Mucosa of descending colon (tissue), 3 donors: ENCODE data around the gene P2RX6. TPM values are rescaled to one million over a fixed set of nuclear protein-coding genes. Genes with fewer than 3 reads are reported as not detected.

Source experiments
- ATAC-seq: fragments of 200-7000 bp; cut with Tn5 transposase; one replicate; pipeline ENCODE4 v1.9.1; 2020; ENCODE audit warnings: mild to moderate bottlenecking, moderate library complexity
- DNase-seq, 3 donors: peaks; one replicate each; pipeline ENCODE4 v3.0.0-alpha.2; 2020
- H3K36me3 ChIP-seq: fragments of 200-600 bp; one replicate; pipeline ENCODE4 v1.8.0; 2021; ENCODE audit warnings: low read depth, mild to moderate bottlenecking
- H3K4me1 ChIP-seq: fragments of 200-600 bp; one replicate; pipeline ENCODE4 v1.8.0; 2021; ENCODE audit warnings: low read depth, mild to moderate bottlenecking
- H3K4me3 ChIP-seq: fragments of 200-600 bp; one replicate; pipeline ENCODE4 v1.8.0; 2021; ENCODE audit warnings: mild to moderate bottlenecking
- H3K9me3 ChIP-seq: fragments of 200-600 bp; one replicate; pipeline ENCODE4 v1.8.0; 2021; ENCODE audit warnings: mild to moderate bottlenecking
- CTCF ChIP-seq: fragments of 200-600 bp; IDR thresholded peaks from one replicate; pipeline ENCODE4 v1.8.0; 2022; ENCODE audit warnings: antibody characterized with exemption, mild to moderate bottlenecking
- intact Hi-C, 2 donors: fragments of 100-400 bp; cut with DNase I in 1 of 2; cut with micrococcal nuclease in 1 of 2; formaldehyde crosslinking; loops; one replicate each; pipeline versions ENCODE4 v1.11.0 to v1.11.1; 2022; cut with DNase I, micrococcal nuclease
- total RNA-seq, 3 donors: library from RNA; stranded (reverse); fragmentation: NEBNext Ultra II Directional in 2 of 3; extraction: Animal tissue kit (Norgen Biotek cat#: 25700) in 2 of 3; gene quantifications; one replicate each; pipeline versions ENCODE4 v1.2.1 to v1.2.4, GENCODE V29; 2021 to 2023
- donor health status: DM: no; HTN: no; CAD: no; lungs with moderate emphysema.
- donor health status: DM: no; HTN: no; CAD: no.
- donor health status: DM: no; HTN: yes; CAD: no.

Gene P2RX6
- total RNA-seq, 3 donors from 2014 or later: 1.4 to 1.6 (median 1.4) TPM

DNA sequence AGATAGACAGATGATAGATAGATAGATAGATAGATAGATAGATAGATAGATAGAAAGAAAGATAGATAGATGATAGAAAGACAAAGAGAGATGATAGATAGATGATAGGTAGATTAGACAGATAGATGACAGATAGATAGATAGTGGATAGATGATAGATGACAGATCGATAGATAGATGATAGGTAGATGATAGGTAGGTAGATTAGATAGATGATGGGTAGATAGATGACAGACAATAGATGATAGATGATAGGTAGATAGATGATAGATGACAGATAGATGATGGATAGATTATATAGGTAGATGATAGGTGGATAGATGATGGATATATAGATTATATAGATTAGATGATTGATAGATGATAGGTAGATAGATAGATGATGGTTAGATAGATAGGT lies 28.6 kb upstream of the P2RX6 start:
- Histone ChIP-seq H3K36me3 (peaks cover 5% of the 10 kb centered on the region), H3K4me1 (peaks cover 10% of the 10 kb centered on the region), H3K9me3 (no peaks in the 10 kb centered on the region), H3K4me3 (no peak overlapping the region)
- TF ChIP-seq CTCF: no peak
- DNase-seq (no peak), ATAC-seq (no peak)
- intact Hi-C loops: loop anchor here in 1 of 2 donors (10.0 kb wide), 1 partner anchor 72 kb away; the partner anchor contains the start of gene CRKL

- Histone ChIP-seq H3K9me3 (no peaks in the 10 kb centered on the region), H3K36me3 (peaks cover 5% of the 10 kb centered on the region), H3K4me3 (no peak overlapping the region), H3K4me1 (peaks cover 7% of the 10 kb centered on the region)
- DNase-seq: no peak
- TF ChIP-seq CTCF: no peak
- intact Hi-C loops: loop anchor here in 1 of 2 donors (10.0 kb wide), 1 partner anchor 73 kb away; the partner anchor contains the start of gene CRKL
- no peak for ATAC-seq
Observed at GRCh38 chr22:20987375-20987774, 27.6 kb upstream of the P2RX6 start.

GRCh38 chr22:20988573-20989322 lies 26.2 kb upstream of the P2RX6 start:
- ATAC-seq (no peak), DNase-seq (no peak)
- Histone ChIP-seq H3K4me1 (no peaks in the 10 kb centered on the region), H3K36me3 (peaks cover 5% of the 10 kb centered on the region), H3K9me3 (no peaks in the 10 kb centered on the region), H3K4me3 (no peak overlapping the region)
- intact Hi-C loops: loop anchor here in 1 of 2 donors (10.0 kb wide), 1 partner anchor 74 kb away; the partner anchor contains the start of gene CRKL
- no peak for TF ChIP-seq CTCF

- no peak for ATAC-seq
- intact Hi-C loops: loop anchor here in 1 of 2 donors (10.0 kb wide), 1 partner anchor 75 kb away; the partner anchor contains the start of gene CRKL
- Histone ChIP-seq H3K36me3 (peaks cover 5% of the 10 kb centered on the region), H3K4me3 (no peak overlapping the region), H3K4me1 (no peaks in the 10 kb centered on the region), H3K9me3 (no peaks in the 10 kb centered on the region)
- DNase-seq: no peak
- no peak for TF ChIP-seq CTCF
Observed at GRCh38 chr22:20989323-20990138, 25.4 kb upstream of the P2RX6 start.

- TF ChIP-seq CTCF: no peak
- intact Hi-C loops: no loop called here
- Histone ChIP-seq H3K9me3 (no peaks in the 10 kb centered on the region), H3K4me1 (no peaks in the 10 kb centered on the region), H3K4me3 (no peak overlapping the region), H3K36me3 (peaks cover 5% of the 10 kb centered on the region)
- no peak for ATAC-seq
- no peak for DNase-seq
Observed at GRCh38 chr22:20990184-20991180, 24.5 kb upstream of the P2RX6 start.
